Colonic mucosa (tissue), 4 donors: ENCODE data around the gene HOXB2. TPM values are rescaled to one million over a fixed set of nuclear protein-coding genes. Genes with fewer than 3 reads are reported as not detected.

ENCODE experiments used
- DNase-seq: peaks from one replicate; pipeline ENCODE4 v3.0.0-alpha.2; 2020
- H3K27ac ChIP-seq: fragments of 200-600 bp; one replicate; pipeline ENCODE4 v1.8.0; 2021
- H3K27me3 ChIP-seq: fragments of 200-600 bp; one replicate; pipeline ENCODE4 v1.8.0; 2021
- H3K36me3 ChIP-seq: fragments of 200-600 bp; one replicate; pipeline ENCODE4 v1.8.0; 2021
- H3K4me1 ChIP-seq: fragments of 200-600 bp; one replicate; pipeline ENCODE4 v1.8.0; 2021; ENCODE audit warnings: mild to moderate bottlenecking
- H3K4me3 ChIP-seq: fragments of 200-600 bp; one replicate; pipeline ENCODE4 v1.8.0; 2021
- H3K9ac ChIP-seq, 2 donors: one replicate each; pipeline ENCODE4 v1.7.0; 2013; ENCODE audit warnings: control low read depth in 2 of 2, low read depth in 2 of 2, low read length in 2 of 2
- H3K9me3 ChIP-seq: fragments of 200-600 bp; one replicate; pipeline ENCODE4 v1.8.0; 2021
- intact Hi-C: fragments of 100-400 bp; cut with DNase I; formaldehyde crosslinking; loops from one replicate; pipeline ENCODE4 v1.14.1; 2022
- total RNA-seq, 2 donors: library from RNA; stranded (reverse); fragmentation: NEBNext Ultra II Directional in 1 of 2; extraction: Animal tissue kit (Norgen Biotek cat#: 25700) in 1 of 2; gene quantifications; one replicate each; pipeline ENCODE4 v1.2.1, GENCODE V29; 2021
- TF ChIP-seq, protein P1 (sequence below): fragments of 200-600 bp; IDR thresholded peaks from one replicate; pipeline ENCODE4 v1.8.0; 2022; ENCODE audit warnings: antibody characterized with exemption, mild to moderate bottlenecking
- donor health status: healthy.
- donor health status: DM: no; HTN: no; CAD: no.
- donor health status: DM: no; HTN: no; CAD: no.

HOXB2 gene
- total RNA-seq, 2 donors from 2014 or later = 2.6 to 6.4 TPM

- Histone ChIP-seq H3K9ac (peak overlapping the region; percentile 16 to 61), H3K27ac (peak overlapping the region; percentile 39), H3K4me1 (peaks cover 12% of the 10 kb centered on the region), H3K9me3 (no peaks in the 10 kb centered on the region), H3K36me3 (no peaks in the 10 kb centered on the region), H3K27me3 (no peaks in the 10 kb centered on the region), H3K4me3 (peak overlapping the region; percentile 2)
- TF ChIP-seq, protein P1, sequence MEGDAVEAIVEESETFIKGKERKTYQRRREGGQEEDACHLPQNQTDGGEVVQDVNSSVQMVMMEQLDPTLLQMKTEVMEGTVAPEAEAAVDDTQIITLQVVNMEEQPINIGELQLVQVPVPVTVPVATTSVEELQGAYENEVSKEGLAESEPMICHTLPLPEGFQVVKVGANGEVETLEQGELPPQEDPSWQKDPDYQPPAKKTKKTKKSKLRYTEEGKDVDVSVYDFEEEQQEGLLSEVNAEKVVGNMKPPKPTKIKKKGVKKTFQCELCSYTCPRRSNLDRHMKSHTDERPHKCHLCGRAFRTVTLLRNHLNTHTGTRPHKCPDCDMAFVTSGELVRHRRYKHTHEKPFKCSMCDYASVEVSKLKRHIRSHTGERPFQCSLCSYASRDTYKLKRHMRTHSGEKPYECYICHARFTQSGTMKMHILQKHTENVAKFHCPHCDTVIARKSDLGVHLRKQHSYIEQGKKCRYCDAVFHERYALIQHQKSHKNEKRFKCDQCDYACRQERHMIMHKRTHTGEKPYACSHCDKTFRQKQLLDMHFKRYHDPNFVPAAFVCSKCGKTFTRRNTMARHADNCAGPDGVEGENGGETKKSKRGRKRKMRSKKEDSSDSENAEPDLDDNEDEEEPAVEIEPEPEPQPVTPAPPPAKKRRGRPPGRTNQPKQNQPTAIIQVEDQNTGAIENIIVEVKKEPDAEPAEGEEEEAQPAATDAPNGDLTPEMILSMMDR = no peak
- intact Hi-C loops = no loop called here
- no peak for DNase-seq
These were observed 9.7 kb upstream of the HOXB2 start for GRCh38 chr17:48554412-48555257.

DNA sequence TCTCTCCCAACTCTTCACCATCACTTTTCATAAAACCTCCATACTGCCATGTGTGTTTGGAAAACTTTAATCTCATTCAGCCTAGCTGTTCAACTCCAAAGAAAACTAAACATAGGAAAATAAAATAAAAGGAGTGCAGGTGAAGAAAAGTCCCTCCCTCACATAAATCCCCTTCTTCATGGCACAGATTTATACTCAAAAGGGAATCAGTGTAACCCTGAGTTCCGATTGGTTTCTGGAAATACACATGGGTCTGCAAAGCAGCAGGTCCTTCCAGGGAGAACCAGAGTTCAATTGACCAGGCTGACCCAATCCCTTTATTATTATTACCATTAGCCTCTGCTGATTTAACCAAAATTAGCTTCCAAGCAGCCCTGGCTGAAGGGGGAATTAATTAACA, 8.9 kb upstream of the HOXB2 start:
- TF ChIP-seq, protein P1 = no peak
- H3K36me3 ChIP-seq = no peaks in the 10 kb centered on the region
- H3K4me3 ChIP-seq = no peak overlapping the region
- no peak for DNase-seq
- H3K9me3 ChIP-seq = no peaks in the 10 kb centered on the region
- intact Hi-C loops = no loop called here
- peak overlapping the region; percentile 39 for H3K27ac ChIP-seq
- no peaks in the 10 kb centered on the region for H3K27me3 ChIP-seq
- H3K4me1 ChIP-seq = peaks cover 12% of the 10 kb centered on the region
- no peak overlapping the region for H3K9ac ChIP-seq

DNA sequence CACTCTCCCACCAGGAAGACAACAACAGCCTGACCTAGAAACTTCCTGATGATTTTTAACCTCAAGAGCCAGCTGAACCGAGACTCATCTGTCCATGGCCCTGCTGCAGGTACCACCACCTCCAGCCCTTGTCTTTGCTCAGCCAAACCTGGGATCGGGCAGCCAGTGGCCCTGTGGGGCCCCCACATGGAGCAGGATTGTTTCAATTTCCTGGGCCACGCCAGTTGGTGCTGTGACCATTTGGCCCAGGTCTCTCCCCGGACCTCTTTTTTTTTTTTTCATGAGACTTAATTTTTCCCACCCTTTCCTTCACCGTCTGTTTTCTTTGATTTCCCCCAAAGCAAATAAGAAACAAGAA, 8.3 kb upstream of the HOXB2 start:
- TF ChIP-seq, protein P1 = no peak
- intact Hi-C loops = no loop called here
- peak overlapping the region in 1 of 2 donors; percentile 46 for H3K9ac ChIP-seq
- no peaks in the 10 kb centered on the region for H3K9me3 ChIP-seq
- H3K36me3 ChIP-seq = no peaks in the 10 kb centered on the region
- peak overlapping the region; percentile 27 for H3K27ac ChIP-seq
- no peak overlapping the region for H3K4me3 ChIP-seq
- peaks cover 12% of the 10 kb centered on the region for H3K4me1 ChIP-seq
- H3K27me3 ChIP-seq = no peaks in the 10 kb centered on the region
- no peak for DNase-seq

DNA sequence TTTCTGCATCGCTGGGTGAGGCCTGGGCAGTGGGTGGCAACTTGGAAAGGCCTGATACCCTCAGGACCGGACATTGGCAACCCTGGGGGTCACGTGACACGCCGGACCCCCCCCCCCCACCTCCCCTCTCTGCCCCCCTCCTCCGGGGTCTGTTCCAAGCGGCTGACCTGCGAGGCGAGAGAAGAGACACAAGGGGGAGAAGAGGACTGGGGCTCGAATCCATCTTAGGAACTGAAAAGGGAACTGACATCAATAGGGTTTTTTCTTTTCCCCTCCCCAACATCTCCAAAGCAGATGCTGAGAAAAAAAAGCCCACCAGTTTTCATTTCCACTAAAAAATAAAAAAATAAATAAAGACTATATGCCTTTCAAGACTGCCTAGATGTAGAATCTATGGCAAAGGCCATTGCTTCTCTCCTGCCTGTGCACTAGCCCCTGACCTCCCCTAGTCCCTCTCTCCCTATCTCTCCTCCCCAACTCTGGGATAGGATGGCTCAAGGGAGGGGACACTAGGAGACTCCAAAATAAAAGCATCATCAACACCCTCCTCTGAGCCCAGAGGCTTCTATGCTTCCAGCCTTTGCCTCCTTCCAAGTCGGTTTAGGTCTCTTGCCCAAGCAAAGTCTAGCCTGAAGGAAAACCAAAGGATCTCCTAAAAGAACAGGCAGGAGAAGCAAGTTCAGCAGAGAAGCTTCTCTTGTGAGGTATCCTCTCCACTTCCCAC, 7.7 kb upstream of the HOXB2 start:
- no peak for DNase-seq
- no peaks in the 10 kb centered on the region for H3K9me3 ChIP-seq
- no peak overlapping the region for H3K4me3 ChIP-seq
- H3K36me3 ChIP-seq = no peaks in the 10 kb centered on the region
- intact Hi-C loops = no loop called here
- H3K4me1 ChIP-seq = peaks cover 13% of the 10 kb centered on the region
- TF ChIP-seq, protein P1 = no peak
- H3K9ac ChIP-seq = peak overlapping the region in 1 of 2 donors; percentile 46
- H3K27me3 ChIP-seq = no peaks in the 10 kb centered on the region
- peak overlapping the region; percentile 27 for H3K27ac ChIP-seq

- Histone ChIP-seq H3K27ac (peak overlapping the region; percentile 27), H3K9ac (no peak overlapping the region), H3K9me3 (no peaks in the 10 kb centered on the region), H3K4me1 (peaks cover 14% of the 10 kb centered on the region), H3K4me3 (no peak overlapping the region), H3K27me3 (no peaks in the 10 kb centered on the region), H3K36me3 (no peaks in the 10 kb centered on the region)
- intact Hi-C loops = no loop called here
- TF ChIP-seq, protein P1 = no peak
- DNase-seq = no peak
These were observed 6.9 kb upstream of the HOXB2 start for GRCh38 chr17:48551596-48552465.
